ENCODE data around the gene TNRC18.
A peak's percentile ranks its signal among the peaks of the same experiment; 100 is the strongest.
"Not testable (repeated sequence)": the region's sequence is repeated elsewhere in the genome, so short reads cannot be mapped to it uniquely, and the experiment has no call there.

Gene TNRC18

DNA sequence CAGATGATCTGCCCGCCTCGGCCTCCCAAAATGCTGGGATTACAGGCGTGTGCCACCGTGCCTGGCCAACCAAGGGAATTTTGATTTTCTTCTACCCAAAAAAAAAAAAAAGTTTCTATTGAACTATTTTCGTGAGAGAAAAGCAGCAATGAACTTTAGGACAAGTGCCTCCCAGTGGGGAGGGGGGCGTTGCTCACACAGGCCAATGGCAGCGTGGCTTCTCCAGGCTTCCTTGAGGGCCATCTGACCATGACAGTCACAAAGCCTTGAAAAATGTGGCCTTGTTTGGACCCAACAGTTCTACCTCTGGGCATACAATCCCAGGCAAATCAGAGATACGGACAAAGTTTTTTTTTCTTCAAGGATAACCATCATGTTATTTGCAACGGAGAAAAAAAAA lies 56.0 kb downstream of the TNRC18 start:
- H3K27ac ChIP-seq, result peak overlapping the region; percentile 44; the same call in 1 of the 2 replicates
- DNase-seq (ENCODE audit: low spot score), result no peak
- ChIA-PET CTCF (interaction anchor here (0.6 kb wide), 1 partner anchor 908 kb away, joined by 3 read pairs; no protein-coding TSS in a partner anchor), POLR2A (ENCODE audit: low non-redundant PET) (no interaction called here)
- TF ChIP-seq, protein P1, sequence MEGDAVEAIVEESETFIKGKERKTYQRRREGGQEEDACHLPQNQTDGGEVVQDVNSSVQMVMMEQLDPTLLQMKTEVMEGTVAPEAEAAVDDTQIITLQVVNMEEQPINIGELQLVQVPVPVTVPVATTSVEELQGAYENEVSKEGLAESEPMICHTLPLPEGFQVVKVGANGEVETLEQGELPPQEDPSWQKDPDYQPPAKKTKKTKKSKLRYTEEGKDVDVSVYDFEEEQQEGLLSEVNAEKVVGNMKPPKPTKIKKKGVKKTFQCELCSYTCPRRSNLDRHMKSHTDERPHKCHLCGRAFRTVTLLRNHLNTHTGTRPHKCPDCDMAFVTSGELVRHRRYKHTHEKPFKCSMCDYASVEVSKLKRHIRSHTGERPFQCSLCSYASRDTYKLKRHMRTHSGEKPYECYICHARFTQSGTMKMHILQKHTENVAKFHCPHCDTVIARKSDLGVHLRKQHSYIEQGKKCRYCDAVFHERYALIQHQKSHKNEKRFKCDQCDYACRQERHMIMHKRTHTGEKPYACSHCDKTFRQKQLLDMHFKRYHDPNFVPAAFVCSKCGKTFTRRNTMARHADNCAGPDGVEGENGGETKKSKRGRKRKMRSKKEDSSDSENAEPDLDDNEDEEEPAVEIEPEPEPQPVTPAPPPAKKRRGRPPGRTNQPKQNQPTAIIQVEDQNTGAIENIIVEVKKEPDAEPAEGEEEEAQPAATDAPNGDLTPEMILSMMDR (conservative IDR thresholded peaks at IDR 0.05; ENCODE audit: low read depth), result no peak

DNA sequence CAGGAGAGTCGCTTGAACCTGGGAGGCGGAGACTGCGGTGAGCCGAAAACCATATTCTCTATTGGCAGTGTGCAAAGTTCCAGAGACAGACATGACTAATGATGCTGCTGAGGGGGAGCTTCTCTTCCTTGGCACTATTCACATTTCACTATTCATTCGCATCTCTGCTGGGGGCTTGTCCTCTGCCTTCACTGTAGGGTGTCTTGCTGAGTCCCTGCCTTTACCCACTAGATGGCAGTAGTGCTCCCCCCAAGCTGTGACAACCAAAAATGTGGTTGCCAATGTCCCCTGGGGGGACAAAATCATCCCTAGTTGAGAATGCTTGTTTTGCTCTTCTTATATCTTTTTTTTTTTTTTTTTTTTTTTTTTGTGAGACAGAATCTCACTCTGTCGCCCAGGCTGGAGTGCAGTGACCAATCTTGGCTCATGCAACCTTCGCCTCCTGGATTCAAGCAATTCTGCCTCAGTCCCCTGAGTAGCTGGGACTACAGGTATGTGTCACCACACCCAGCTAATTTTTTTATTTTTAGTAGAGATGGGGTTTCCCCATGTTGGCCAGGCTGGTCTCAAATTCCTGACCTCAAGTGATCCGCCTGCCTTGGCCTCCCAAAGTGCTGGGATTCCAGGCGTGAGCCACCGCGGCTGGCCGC lies 57.5 kb downstream of the TNRC18 start:
- CTCF ChIA-PET, result interaction anchor here (0.6 to 1.7 kb wide), 11 partner anchors 10 to 88 kb away, joined by 3 to 8 read pairs (median 4); no protein-coding TSS in a partner anchor
- POLR2A ChIA-PET (ENCODE audit: low non-redundant PET), result not testable (repeated sequence)
- DNase-seq (ENCODE audit: low spot score), result peak; percentile 78
- H3K27ac ChIP-seq, result peak overlapping the region; percentile 44
- TF ChIP-seq, protein P1 (conservative IDR thresholded peaks at IDR 0.05; ENCODE audit: low read depth), result peak; percentile 95

DNA sequence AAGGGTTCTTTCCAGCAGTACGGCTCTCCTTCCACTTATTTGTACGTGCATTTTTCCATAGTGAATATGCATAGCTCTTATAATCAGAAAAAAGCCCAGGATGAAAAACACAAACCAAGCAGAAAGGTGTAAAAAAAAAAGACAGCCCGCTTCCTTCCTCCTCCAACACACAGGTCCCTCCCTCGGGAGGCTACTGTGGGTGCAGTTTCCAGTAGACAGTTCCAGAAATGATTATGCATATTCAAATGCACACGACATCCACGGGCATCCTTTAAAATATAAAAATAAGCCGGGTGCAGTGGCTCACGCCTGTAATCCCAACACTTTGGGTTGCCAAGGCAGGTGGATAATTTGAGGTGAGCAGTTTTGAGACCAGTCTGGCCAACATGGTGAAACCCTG lies 59.9 kb downstream of the TNRC18 start:
- POLR2A ChIA-PET (ENCODE audit: low non-redundant PET), result no interaction called here
- TF ChIP-seq, protein P1 (conservative IDR thresholded peaks at IDR 0.05; ENCODE audit: low read depth), result no peak
- CTCF ChIA-PET, result interaction anchor here (0.6 kb wide), 1 partner anchor 130 kb away, joined by 4 read pairs; no protein-coding TSS in a partner anchor
- no peak for DNase-seq (ENCODE audit: low spot score)
- peak overlapping the region; percentile 39; the same call in 1 of the 2 replicates for H3K27ac ChIP-seq

DNA sequence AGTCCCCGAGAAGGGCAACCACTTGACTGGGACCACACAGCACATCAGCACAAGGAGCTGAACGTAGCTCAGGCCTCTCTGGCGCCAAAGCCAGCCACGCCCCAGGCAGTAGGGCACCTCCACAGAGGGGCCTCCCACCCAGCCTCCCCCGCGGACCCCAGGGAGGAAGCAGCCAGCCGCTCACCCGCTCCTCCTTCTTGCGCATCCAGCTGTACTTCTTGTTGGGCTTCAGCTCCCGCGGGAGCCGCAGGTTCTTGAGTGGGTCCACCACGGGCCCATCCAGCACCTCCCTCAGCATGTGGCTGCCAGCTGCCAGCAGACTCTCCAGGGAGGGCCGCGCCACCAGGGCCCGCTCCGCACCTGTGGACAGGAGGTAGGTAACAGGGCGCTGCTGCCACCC lies 61.2 kb downstream of the TNRC18 start:
- H3K27ac ChIP-seq, result no peak overlapping the region; the same call in 1 of the 2 replicates
- TF ChIP-seq, protein P1 (conservative IDR thresholded peaks at IDR 0.05; ENCODE audit: low read depth), result no peak
- no peak for DNase-seq (ENCODE audit: low spot score)
- ChIA-PET POLR2A (ENCODE audit: low non-redundant PET) (no interaction called here), CTCF (no interaction called here)

DNA sequence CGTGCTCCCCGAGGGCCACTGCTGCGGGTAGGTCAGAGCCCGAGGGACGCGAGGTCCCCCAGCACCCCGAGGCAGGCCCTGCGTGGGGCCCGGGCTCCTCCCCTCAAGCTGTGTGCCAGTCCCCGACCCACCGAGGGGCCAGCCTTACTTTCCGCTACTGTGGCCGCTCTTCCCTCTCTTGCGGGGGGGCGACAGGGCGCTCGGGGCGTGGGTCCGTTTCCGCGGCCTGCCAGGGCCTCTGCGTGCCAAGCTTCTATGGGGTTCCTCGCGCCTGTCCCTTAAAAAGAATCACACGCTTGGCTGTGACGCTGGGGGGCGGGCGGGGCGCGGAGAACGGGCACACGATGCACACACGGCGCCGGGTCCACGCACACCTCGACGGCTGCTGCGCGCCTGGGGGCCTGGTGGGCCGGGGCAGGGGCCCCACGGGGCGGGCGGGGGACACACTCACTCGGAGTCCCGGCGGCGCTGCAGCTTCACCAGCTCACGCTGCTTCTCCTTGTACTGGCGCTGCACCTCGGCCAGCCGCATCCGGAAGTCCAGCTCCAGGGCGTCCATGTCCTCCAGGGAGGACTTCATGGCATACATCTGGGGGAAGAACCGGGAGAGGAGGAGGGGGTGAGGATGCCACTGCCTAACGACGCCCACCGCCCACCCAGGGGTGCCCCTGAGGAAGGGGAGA lies 62.0 kb downstream of the TNRC18 start:
- no peak overlapping the region; the same call in 1 of the 2 replicates for H3K27ac ChIP-seq
- CTCF ChIA-PET, result no interaction called here
- no peak for DNase-seq (ENCODE audit: low spot score)
- TF ChIP-seq, protein P1 (conservative IDR thresholded peaks at IDR 0.05; ENCODE audit: low read depth), result no peak
- POLR2A ChIA-PET (ENCODE audit: low non-redundant PET), result no interaction called here

DNA sequence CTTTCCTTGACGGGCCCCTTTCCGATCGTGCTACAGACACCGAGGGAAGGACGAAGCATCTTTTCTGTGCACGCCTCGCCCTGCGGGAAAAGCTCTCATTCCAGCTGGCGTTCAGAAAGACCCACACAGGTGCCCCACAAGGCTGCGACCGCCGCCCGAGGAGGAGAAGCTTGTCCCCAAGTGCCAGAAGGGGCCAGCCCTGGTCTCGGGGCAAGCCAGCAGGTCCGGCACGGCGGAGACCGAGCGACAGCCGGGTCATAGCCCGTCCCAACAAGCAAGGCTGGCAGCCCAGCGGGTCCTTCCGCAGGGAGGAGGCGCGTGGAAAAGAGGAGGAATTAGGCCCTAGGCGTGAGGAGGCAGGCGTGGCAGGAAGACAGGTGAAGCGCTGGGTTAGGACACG lies 62.7 kb downstream of the TNRC18 start:
- no peak overlapping the region for H3K27ac ChIP-seq
- POLR2A ChIA-PET (ENCODE audit: low non-redundant PET), result no interaction called here
- CTCF ChIA-PET, result no interaction called here
- TF ChIP-seq, protein P1 (conservative IDR thresholded peaks at IDR 0.05; ENCODE audit: low read depth), result no peak
- DNase-seq (ENCODE audit: low spot score), result no peak
